ENCODE results near the gene WTIP. TPM values are rescaled to one million over a fixed set of nuclear protein-coding genes. Genes with fewer than 3 reads are reported as not detected.

The WTIP gene
- total and polyA plus RNA-seq, 2 donors (not counting 3 experiments of a cell fraction or from before 2014, with no cell fraction given) = 22.4 to 25.7 TPM

DNA sequence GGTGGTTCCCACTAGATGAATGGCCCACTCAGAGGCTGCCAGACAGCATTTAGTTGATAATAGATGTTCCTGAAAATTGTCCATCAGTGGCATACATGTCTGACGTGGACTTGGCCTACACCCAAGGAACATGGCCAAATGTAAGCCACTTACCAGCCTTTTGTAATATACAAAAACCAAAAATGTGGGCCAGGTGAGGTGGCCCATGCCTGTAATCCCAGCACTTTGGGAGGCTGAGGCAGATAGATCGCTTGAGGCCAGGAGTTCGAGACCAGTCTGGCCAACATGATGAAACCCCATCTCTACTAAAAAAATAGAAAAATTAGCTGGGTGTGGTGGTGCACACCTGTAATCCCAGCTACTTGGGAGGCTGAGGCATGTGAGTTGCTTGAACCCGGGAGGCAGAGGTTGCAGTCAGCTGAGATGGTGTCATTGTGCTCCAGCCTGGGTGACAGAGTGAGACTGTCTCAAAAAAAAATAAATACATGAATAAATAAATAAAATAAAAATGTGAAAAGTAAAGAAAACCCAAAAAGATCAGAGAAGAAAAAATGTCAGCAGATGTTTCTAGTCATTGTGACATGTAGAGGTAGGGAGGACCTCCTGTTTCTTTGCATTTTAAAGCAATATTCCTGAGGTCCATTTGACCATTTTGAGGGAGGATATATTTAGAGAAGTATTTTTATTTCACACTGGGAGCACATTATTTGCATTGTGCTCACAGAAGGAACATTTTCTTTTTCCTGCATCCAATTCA lies 7.1 kb upstream of the WTIP start:
- POLR2A ChIA-PET = no interaction called here
- Histone ChIP-seq H3K27ac (ENCODE audit: insufficient read depth, low read depth, low read length) (no peak overlapping the region), H3K4me1 (ENCODE audit: control insufficient read depth, extremely low read depth, insufficient read depth, low read length) (peaks cover 12% of the 10 kb centered on the region), H3K9me1 (replicated peaks; ENCODE audit: control insufficient read depth, extremely low read depth, insufficient read depth, low read length) (no peaks in the 10 kb centered on the region), H3K36me3 (ENCODE audit: control insufficient read depth in 2 of 2, extremely low read depth in 1 of 2, insufficient read depth in 2 of 2, low read length in 2 of 2) (peaks cover 12 to 14% of the 10 kb centered on the region in 2 experiments), H3K4me2 (ENCODE audit: insufficient read depth, low read length) (no peak overlapping the region), H3K9ac (replicated peaks; ENCODE audit: extremely low read depth, insufficient read depth, low read length) (no peak overlapping the region), H2AFZ (ENCODE audit: low read depth, low read length) (no peak overlapping the region), H3K4me3 (replicated peaks in 1 of 3; ENCODE audit: insufficient read depth in 1 of 3, low read depth in 1 of 3, low read length in 3 of 3) (no peak overlapping the region), H3K79me2 (ENCODE audit: control insufficient read depth, insufficient read depth, low read length) (no peaks in the 10 kb centered on the region), H3K27me3 (ENCODE audit: control insufficient read depth in 2 of 2, insufficient read depth in 2 of 2, low read length in 2 of 2) (no peaks in the 10 kb centered on the region), H4K20me1 (replicated peaks; ENCODE audit: control insufficient read depth, extremely low read depth, insufficient read depth, low read length) (peaks cover 2% of the 10 kb centered on the region), H3K9me3 (replicated peaks; ENCODE audit: control insufficient read depth, insufficient read depth, low read length) (no peaks in the 10 kb centered on the region)
- DNase-seq (ENCODE audit: low read depth, low spot score) (no peak), FAIRE-seq (no peak)
- TF ChIP-seq, protein P1, sequence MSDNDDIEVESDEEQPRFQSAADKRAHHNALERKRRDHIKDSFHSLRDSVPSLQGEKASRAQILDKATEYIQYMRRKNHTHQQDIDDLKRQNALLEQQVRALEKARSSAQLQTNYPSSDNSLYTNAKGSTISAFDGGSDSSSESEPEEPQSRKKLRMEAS (IDR thresholded peaks at IDR 0.05; ENCODE audit: insufficient read depth, insufficient read length) = no peak
- no peak for TF ChIP-seq EZH2 (IDR thresholded peaks at IDR 0.05; ENCODE audit: borderline replicate concordance, low read depth, low read length, severe bottlenecking)
- TF ChIP-seq POLR2AphosphoS5 (IDR thresholded peaks at IDR 0.05; ENCODE audit: insufficient read depth, low read depth, low read length) = no peak
- TF ChIP-seq, protein P2, sequence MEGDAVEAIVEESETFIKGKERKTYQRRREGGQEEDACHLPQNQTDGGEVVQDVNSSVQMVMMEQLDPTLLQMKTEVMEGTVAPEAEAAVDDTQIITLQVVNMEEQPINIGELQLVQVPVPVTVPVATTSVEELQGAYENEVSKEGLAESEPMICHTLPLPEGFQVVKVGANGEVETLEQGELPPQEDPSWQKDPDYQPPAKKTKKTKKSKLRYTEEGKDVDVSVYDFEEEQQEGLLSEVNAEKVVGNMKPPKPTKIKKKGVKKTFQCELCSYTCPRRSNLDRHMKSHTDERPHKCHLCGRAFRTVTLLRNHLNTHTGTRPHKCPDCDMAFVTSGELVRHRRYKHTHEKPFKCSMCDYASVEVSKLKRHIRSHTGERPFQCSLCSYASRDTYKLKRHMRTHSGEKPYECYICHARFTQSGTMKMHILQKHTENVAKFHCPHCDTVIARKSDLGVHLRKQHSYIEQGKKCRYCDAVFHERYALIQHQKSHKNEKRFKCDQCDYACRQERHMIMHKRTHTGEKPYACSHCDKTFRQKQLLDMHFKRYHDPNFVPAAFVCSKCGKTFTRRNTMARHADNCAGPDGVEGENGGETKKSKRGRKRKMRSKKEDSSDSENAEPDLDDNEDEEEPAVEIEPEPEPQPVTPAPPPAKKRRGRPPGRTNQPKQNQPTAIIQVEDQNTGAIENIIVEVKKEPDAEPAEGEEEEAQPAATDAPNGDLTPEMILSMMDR (IDR thresholded peaks at IDR 0.05; ENCODE audit: extremely low read depth in 1 of 2, insufficient read depth in 1 of 2, low read depth in 1 of 2, low read length in 2 of 2) = no peak
- TF ChIP-seq POLR2A (IDR thresholded peaks at IDR 0.05; ENCODE audit: low read depth, low read length) = no peak
- TF ChIP-seq MYC (IDR thresholded peaks at IDR 0.05; ENCODE audit: low read depth, low read length) = no peak
- TF ChIP-seq JUN (IDR thresholded peaks at IDR 0.05; ENCODE audit: borderline replicate concordance, insufficient read depth, insufficient read length, low read depth) = no peak
- TF ChIP-seq FOS (IDR thresholded peaks at IDR 0.05; ENCODE audit: borderline replicate concordance, insufficient read depth, low read length) = no peak
- TF ChIP-seq GATA2 (IDR thresholded peaks at IDR 0.05; ENCODE audit: insufficient read depth, insufficient read length, low read depth, low read length) = no peak
- dilution Hi-C loops (cut with MboI; ENCODE audit: extremely low pct_ligation_motif_present, low sequenced_read_pairs) = no loop called here
- CTCF ChIA-PET = no interaction called here
- intact Hi-C loops (cut with micrococcal nuclease) = no loop called here
- BruUV-seq (replicated peaks) = no TSS peak

Measured in endothelial cell of umbilical vein (primary cell).